Heart right ventricle (tissue), 16 donors: Measurements from ENCODE around the gene PNPLA6. TPM values are rescaled to one million over a fixed set of nuclear protein-coding genes. Genes with fewer than 3 reads are reported as not detected.

Experiments used
- ATAC-seq, 8 donors: fragments of 200-7000 bp; cut with Tn5 transposase; one replicate each; pipeline ENCODE4 v1.9.1; 2020; ENCODE audit warnings: mild to moderate bottlenecking in 8 of 8, moderate library complexity in 8 of 8, moderate number of reproducible peaks in 1 of 8
- DNase-seq, 2 donors: peaks; one replicate each; pipeline ENCODE4 v3.0.0-alpha.2; 2020
- H3K27ac ChIP-seq, 10 donors: fragments of 200-600 bp; sonication (generic) in 2 of 10; one replicate each; pipeline versions ENCODE4 v1.5.0 to v1.8.0; 2020 to 2022; ENCODE audit warnings: mild to moderate bottlenecking in 3 of 10
- H3K27me3 ChIP-seq, 7 donors: fragments of 200-600 bp; one replicate each; pipeline ENCODE4 v1.8.0; 2021 to 2022; ENCODE audit warnings: mild to moderate bottlenecking in 2 of 7
- H3K36me3 ChIP-seq, 9 donors: fragments of 200-600 bp; sonication (generic) in 1 of 9; one replicate each; pipeline versions ENCODE4 v1.5.0 to v1.8.0; 2020 to 2022; ENCODE audit warnings: mild to moderate bottlenecking in 2 of 9
- H3K4me1 ChIP-seq, 9 donors: fragments of 200-600 bp; sonication (generic) in 1 of 9; one replicate each; pipeline versions ENCODE4 v1.5.0 to v1.8.0; 2020 to 2022; ENCODE audit warnings: mild to moderate bottlenecking in 4 of 9
- H3K4me3 ChIP-seq, 10 donors: fragments of 200-600 bp; sonication (generic) in 2 of 10; one replicate each; pipeline versions ENCODE4 v1.5.0 to v1.8.0; 2020 to 2022; ENCODE audit warnings: mild to moderate bottlenecking in 7 of 10, moderate library complexity in 2 of 10
- H3K9me3 ChIP-seq, 11 donors: fragments of 200-600 bp in 10 of 11; sonication (generic) in 2 of 11; one replicate each; pipeline versions ENCODE4 v1.5.0 to v1.8.0; 2013 to 2022; ENCODE audit warnings: mild to moderate bottlenecking in 2 of 11, control low read depth in 1 of 11, moderate library complexity in 1 of 11
- WGBS, 2 donors: extraction: QIAGEN DNeasy Blood & Tissue Kit; methylation state at CpG; one replicate each; pipeline ENCODE4 v1.1.7; 2013; ENCODE audit warnings: inconsistent platforms in 1 of 2; 5-methylcytosine and 5-hydroxymethylcytosine counted together
- intact Hi-C, 10 donors: fragments of 100-400 bp; cut with DNase I; formaldehyde crosslinking; loops; one replicate each; pipeline versions ENCODE4 v1.11.1 to v1.14.2; 2022
- polyA plus RNA-seq, 2 donors: library from polyadenylated mRNA; stranded (reverse); fragments of 200-250 nt; gene quantifications; one replicate each; pipeline ENCODE4 v1.2.3, GENCODE V29; 2013
- total RNA-seq, 10 donors: library from RNA; stranded (reverse); fragmentation: NEBNext Ultra II Directional in 3 of 10; extraction: Animal tissue kit (Norgen Biotek cat#: 25700) in 3 of 10; gene quantifications; one replicate each; pipeline versions ENCODE4 v1.2.1 to v1.2.4, GENCODE V29; 2021 to 2023
- TF ChIP-seq, protein P1 (sequence below), 9 donors: fragments of 200-600 bp; sonication (generic) in 2 of 9; IDR thresholded peaks; one replicate each; pipeline versions ENCODE4 v1.5.0 to v1.8.0; 2021 to 2022; ENCODE audit warnings: antibody characterized with exemption in 9 of 9, mild to moderate bottlenecking in 5 of 9, moderate library complexity in 1 of 9
- donor health status: Arrhythmogenic right ventricular cardiomyopathy.
- donor health status: ischemic (EF 13 %, LVEDD 7.1; RV severe dilation, severe dysfunction).
- donor health status: healthy with polysubstance abuse.
- donor health status: DM: no; HTN: yes; CAD: no.
- donor health status: DM: no; HTN: no; CAD: no.
- donor health status: ischemic (EF 25% LVEDD 6.9; RV normal size, moderate dysfunction).
- donor health status: ischemic (EF 25% LVEDD 5.7; RV mildly dilated, moderate dysfunction).
- donor health status: healthy.
- donor health status: DM: yes; HTN: yes; CAD: no.
- donor health status: Ischemic cardiomyopathy.
- donor health status: ischemic (EF 35%, LVEDD 5.7; RV mildly dilated, moderate dysfunction).
- donor health status: nonischemic (EF 11% LVEDD 7.7; RV severe dilation, severe dysfunction).
- donor health status: DM: yes; HTN: yes; CAD: no.
- donor health status: PGD.
- donor health status: ischemic (EF 29% LVEDD 5.4; RV normal size, mild dysfunction).
- donor health status: nonischemic (EF 23%, LVEDD 6.1; RV moderate dilation, normal function).

Gene PNPLA6
- total and polyA plus RNA-seq, 12 donors, result 33.9 to 73.8 (median 41.6) TPM

DNA sequence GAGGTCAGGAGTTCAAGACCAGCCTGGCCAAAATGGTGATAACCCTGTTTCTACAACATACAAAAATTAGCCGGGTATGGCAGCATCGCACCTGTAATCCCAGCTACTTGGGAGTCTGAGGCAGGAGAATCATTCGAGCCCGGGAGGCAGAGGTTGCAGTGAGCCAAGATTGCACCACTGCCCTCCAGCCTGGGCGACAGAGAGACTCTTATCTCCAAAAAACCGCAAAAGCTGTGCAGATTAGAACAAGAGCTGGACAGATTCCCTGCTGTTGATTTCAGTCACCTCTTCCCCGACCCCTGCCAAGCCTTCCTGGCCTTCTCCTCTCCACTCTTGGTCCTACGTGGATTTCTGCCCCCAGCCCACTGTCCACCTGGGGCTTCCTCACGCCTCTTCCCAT is 68.4 kb downstream of the PNPLA6 start:
- Histone ChIP-seq H3K36me3 (no peaks in the 10 kb centered on the region), H3K4me1 (no peaks in the 10 kb centered on the region), H3K27me3 (peaks cover 0 to 51% (median 31%) of the 10 kb centered on the region in 7 donors), H3K9me3 (no peaks in the 10 kb centered on the region), H3K4me3 (no peak overlapping the region), H3K27ac (no peak overlapping the region)
- ATAC-seq (no peak), DNase-seq (no peak)
- TF ChIP-seq, protein P1, sequence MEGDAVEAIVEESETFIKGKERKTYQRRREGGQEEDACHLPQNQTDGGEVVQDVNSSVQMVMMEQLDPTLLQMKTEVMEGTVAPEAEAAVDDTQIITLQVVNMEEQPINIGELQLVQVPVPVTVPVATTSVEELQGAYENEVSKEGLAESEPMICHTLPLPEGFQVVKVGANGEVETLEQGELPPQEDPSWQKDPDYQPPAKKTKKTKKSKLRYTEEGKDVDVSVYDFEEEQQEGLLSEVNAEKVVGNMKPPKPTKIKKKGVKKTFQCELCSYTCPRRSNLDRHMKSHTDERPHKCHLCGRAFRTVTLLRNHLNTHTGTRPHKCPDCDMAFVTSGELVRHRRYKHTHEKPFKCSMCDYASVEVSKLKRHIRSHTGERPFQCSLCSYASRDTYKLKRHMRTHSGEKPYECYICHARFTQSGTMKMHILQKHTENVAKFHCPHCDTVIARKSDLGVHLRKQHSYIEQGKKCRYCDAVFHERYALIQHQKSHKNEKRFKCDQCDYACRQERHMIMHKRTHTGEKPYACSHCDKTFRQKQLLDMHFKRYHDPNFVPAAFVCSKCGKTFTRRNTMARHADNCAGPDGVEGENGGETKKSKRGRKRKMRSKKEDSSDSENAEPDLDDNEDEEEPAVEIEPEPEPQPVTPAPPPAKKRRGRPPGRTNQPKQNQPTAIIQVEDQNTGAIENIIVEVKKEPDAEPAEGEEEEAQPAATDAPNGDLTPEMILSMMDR (IDR thresholded peaks at IDR 0.05), result no peak
- intact Hi-C loops, result no loop called here
- 71 to 74% methylated on average over 9 of the region's 9 CpGs for WGBS, 2 donors

DNA sequence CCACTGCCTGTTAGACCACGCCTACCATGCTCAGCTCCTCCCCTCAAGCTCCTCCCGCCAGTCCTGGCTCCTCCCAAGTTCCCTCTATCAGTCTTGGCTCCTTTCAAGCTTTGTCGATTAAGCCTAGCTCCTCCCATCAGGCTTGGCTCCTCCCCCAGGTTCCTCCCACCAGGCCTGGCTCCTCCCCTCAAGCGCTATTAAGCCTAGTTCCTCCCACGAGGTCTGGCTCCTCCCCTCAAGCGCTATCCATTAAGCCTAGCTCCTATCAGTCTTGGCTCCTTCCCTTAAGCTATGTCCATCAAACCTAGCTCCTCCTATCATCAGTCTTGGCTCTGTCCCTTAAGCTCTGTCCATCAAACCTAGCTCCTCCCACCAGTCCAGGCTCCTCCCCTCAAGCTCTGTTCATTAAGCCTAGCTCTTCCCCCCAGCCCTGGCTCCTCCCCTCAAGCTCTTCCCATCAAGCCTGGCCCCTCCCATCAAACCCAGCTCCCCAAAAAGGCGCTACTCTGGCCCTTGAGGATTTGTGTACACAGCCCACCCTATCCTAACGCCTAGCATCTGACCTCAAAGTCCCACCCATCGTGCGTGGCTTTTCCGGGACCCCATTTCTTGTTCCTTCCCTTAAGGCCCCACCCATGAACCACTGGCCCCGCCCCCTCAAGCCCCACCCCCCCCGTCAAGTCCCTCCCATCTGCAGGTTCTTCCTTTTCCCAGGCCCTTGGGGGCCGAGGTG is 70.1 kb downstream of the PNPLA6 start:
- 61 to 70% methylated on average over 14 of the region's 14 CpGs for WGBS, 2 donors
- H3K27ac ChIP-seq, result no peak overlapping the region
- no peaks in the 10 kb centered on the region for H3K36me3 ChIP-seq
- TF ChIP-seq, protein P1 (IDR thresholded peaks at IDR 0.05), result no peak
- no peaks in the 10 kb centered on the region for H3K9me3 ChIP-seq
- DNase-seq (no peak), ATAC-seq (no peak)
- H3K4me3 ChIP-seq, result no peak overlapping the region
- peaks cover 0 to 51% (median 31%) of the 10 kb centered on the region in 7 donors for H3K27me3 ChIP-seq
- intact Hi-C loops, result no loop called here
- no peaks in the 10 kb centered on the region for H3K4me1 ChIP-seq

DNA sequence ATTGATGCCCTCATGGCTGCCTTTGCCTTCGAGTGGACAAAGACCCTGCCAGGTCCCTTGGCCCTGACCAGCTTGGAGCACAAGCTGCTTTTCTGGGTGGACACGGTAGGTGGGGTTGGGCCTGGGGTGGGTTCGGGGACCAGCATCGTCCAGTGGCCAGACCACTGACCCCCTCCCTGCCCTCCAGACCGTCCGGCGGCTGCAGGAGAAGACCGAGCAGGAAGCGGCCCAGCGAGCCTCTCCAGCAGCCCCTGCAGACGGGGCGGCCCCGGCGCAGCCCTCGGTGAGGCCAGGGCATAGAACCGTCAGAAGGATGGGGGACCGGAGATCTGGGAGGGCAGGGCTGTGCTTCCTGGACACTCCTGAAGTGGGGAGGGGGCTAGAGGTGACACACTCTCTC is 70.8 kb downstream of the PNPLA6 start:
- 75 to 86% methylated on average over 11 to 17 of the region's 17 CpGs for WGBS, 2 donors
- intact Hi-C loops, result no loop called here
- Histone ChIP-seq H3K27ac (no peak overlapping the region), H3K4me3 (no peak overlapping the region), H3K36me3 (no peaks in the 10 kb centered on the region), H3K27me3 (peaks cover 0 to 53% (median 29%) of the 10 kb centered on the region in 7 donors), H3K4me1 (no peaks in the 10 kb centered on the region), H3K9me3 (no peaks in the 10 kb centered on the region)
- peak in 1 of 8 donors; percentile 11 for ATAC-seq
- TF ChIP-seq, protein P1 (IDR thresholded peaks at IDR 0.05), result no peak
- no peak for DNase-seq

DNA sequence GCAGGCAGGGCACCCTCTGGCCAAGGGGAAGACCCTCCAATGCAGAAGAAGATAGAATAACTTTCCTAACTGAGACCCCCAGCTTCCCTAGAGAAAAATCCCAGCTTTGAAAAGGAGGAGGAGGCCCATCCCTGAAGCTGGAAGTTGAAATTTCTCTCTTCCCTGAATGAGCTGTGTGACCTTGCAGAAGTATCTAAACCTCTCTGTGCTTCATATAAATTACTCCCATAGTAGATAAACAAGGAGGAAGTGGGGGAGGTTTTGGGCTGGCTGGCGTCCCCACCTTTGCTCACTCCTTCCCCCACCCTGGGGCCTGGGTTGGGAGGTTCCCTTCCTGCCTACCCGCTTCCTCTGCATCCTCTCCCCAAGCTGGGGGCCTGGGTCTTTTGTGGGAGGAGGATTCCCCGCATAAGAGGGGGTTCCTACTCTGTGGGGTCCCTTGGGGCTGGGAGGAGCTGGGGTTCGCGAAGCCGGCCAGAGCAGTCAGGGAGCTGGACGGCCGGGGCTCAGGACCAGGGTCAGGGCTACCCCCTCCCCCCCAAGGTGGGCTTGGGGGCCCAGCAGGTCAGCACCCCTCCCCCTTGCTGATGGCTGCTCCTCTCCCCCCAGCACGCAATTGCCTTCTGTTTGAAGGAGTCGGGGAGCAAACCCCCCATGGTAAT is 71.8 kb downstream of the PNPLA6 start:
- TF ChIP-seq, protein P1 (IDR thresholded peaks at IDR 0.05), result no peak
- Histone ChIP-seq H3K9me3 (no peaks in the 10 kb centered on the region), H3K27me3 (peaks cover 0 to 43% (median 22%) of the 10 kb centered on the region in 7 donors), H3K36me3 (no peaks in the 10 kb centered on the region), H3K4me1 (no peaks in the 10 kb centered on the region), H3K4me3 (no peak overlapping the region), H3K27ac (no peak overlapping the region)
- ATAC-seq (no peak), DNase-seq (no peak)
- intact Hi-C loops, result no loop called here
- WGBS, 2 donors, result 67 to 72% methylated on average over 9 to 10 of the region's 10 CpGs
